Endodermal cell (in vitro differentiated cells): Measurements from ENCODE around the gene CHD6. TPM values are rescaled to one million over a fixed set of nuclear protein-coding genes. Genes with fewer than 3 reads are reported as not detected.

Experiments used
- DNase-seq: peaks from one replicate; pipeline ENCODE4 v3.0.0-alpha.2; 2017
- H3K27ac ChIP-seq: 2 replicates; pipeline ENCODE4 v1.5.1; 2013; ENCODE audit warnings: mild to moderate bottlenecking, low read depth, low read length, moderate library complexity
- H3K27me3 ChIP-seq: 2 replicates; pipeline ENCODE4 v1.6.1; 2013; ENCODE audit warnings: mild to moderate bottlenecking, low read length, moderate library complexity; ENCODE audit not compliant: insufficient read depth, control insufficient read depth, poor library complexity, severe bottlenecking
- H3K36me3 ChIP-seq: 2 replicates; pipeline ENCODE4 v1.7.0; 2013; ENCODE audit warnings: mild to moderate bottlenecking, low read length, moderate library complexity; ENCODE audit not compliant: control insufficient read depth, insufficient read depth
- H3K4me1 ChIP-seq: one replicate; pipeline ENCODE4 v1.7.0; 2013; ENCODE audit warnings: low read length; ENCODE audit not compliant: control insufficient read depth, insufficient read depth
- H3K4me3 ChIP-seq: 2 replicates; pipeline ENCODE4 v1.5.1; 2013; ENCODE audit warnings: mild to moderate bottlenecking, low read length, moderate library complexity
- H3K9ac ChIP-seq: 2 replicates; pipeline ENCODE4 v1.6.1; 2013; ENCODE audit warnings: mild to moderate bottlenecking, low read length, moderate library complexity; ENCODE audit not compliant: poor library complexity, severe bottlenecking; ENCODE audit errors: extremely low read depth
- H3K9me3 ChIP-seq: 2 replicates; pipeline ENCODE4 v1.6.1; 2013; ENCODE audit warnings: mild to moderate bottlenecking, low read length, moderate library complexity; ENCODE audit not compliant: control insufficient read depth
- H3K27ac Mint-ChIP-seq: 2 replicates; pipeline ENCODE4 v1.8.0; 2020; ENCODE audit warnings: mixed read lengths
- H3K27me3 Mint-ChIP-seq: 2 replicates; pipeline ENCODE4 v1.8.0; 2021; ENCODE audit warnings: mild to moderate bottlenecking, mixed read lengths; ENCODE audit not compliant: insufficient read depth
- H3K36me3 Mint-ChIP-seq: 2 replicates; pipeline ENCODE4 v1.8.0; 2020; ENCODE audit warnings: low read depth, mixed read lengths
- H3K4me1 Mint-ChIP-seq: 2 replicates; pipeline ENCODE4 v1.8.0; 2020; ENCODE audit warnings: mixed read lengths
- H3K4me3 Mint-ChIP-seq: 2 replicates; pipeline ENCODE4 v1.8.0; 2020; ENCODE audit warnings: mild to moderate bottlenecking, moderate library complexity, mixed read lengths
- H3K9me3 Mint-ChIP-seq: 2 replicates; pipeline ENCODE4 v1.8.0; 2020; ENCODE audit warnings: mild to moderate bottlenecking, mixed read lengths
- CTCF ChIP-seq: fragments of 200-600 bp; sonication (generic); conservative IDR thresholded peaks from 2 replicates; pipeline ENCODE4 v1.5.0; 2021; ENCODE audit warnings: antibody characterized with exemption, mild to moderate bottlenecking
- WGBS, 2 experiments: methylation state at CpG; one replicate each; pipeline versions ENCODE4 v1.1.5 to v1.1.7; 2013; ENCODE audit warnings: missing lambda C conversion rate in 2 of 2, mixed read lengths in 1 of 2; ENCODE audit not compliant: insufficient coverage in 1 of 2, insufficient read length in 1 of 2; 5-methylcytosine and 5-hydroxymethylcytosine counted together
- total RNA-seq, 2 donors: library from RNA; stranded (reverse); fragmentation: NEBNext Ultra II Directional in 1 of 2; extraction: Animal tissue kit (Norgen Biotek cat#: 25700) in 1 of 2; gene quantifications; 2 replicates in 1 of 2; 3 replicates in 1 of 2; pipeline ENCODE4 v1.2.1, GENCODE V29; 2021

CHD6 gene
- total RNA-seq, 2 donors from 2014 or later = 82.5 to 107 TPM

- Histone ChIP-seq H3K9ac (no peak overlapping the region), H3K27ac (no peak overlapping the region), H3K4me3 (no peak overlapping the region), H3K27me3 (no peaks in the 10 kb centered on the region), H3K9me3 (no peaks in the 10 kb centered on the region), H3K36me3 (no peaks in the 10 kb centered on the region), H3K4me1 (no peaks in the 10 kb centered on the region)
- Mint-ChIP-seq H3K27ac (no peak overlapping the region), H3K36me3 (no peaks in the 10 kb centered on the region), H3K27me3 (peaks cover 7% of the 10 kb centered on the region), H3K4me3 (no peak overlapping the region), H3K4me1 (no peaks in the 10 kb centered on the region), H3K9me3 (no peaks in the 10 kb centered on the region)
- no peak for DNase-seq
- TF ChIP-seq CTCF = no peak
- WGBS, 2 experiments = 86 to 87% methylated on average over 7 to 12 of the region's 12 CpGs
Observed at GRCh38 chr20:41380551-41381193, 237.5 kb downstream of the CHD6 start.

- TF ChIP-seq CTCF = no peak
- Mint-ChIP-seq H3K27ac (no peak overlapping the region), H3K36me3 (no peaks in the 10 kb centered on the region), H3K27me3 (peaks cover 7% of the 10 kb centered on the region), H3K4me3 (no peak overlapping the region), H3K4me1 (no peaks in the 10 kb centered on the region), H3K9me3 (no peaks in the 10 kb centered on the region)
- no peak for DNase-seq
- Histone ChIP-seq H3K9me3 (no peaks in the 10 kb centered on the region), H3K9ac (no peak overlapping the region), H3K27ac (no peak overlapping the region), H3K4me1 (no peaks in the 10 kb centered on the region), H3K27me3 (no peaks in the 10 kb centered on the region), H3K4me3 (no peak overlapping the region), H3K36me3 (no peaks in the 10 kb centered on the region)
- 98 to 100% methylated on average over 2 of the region's 2 CpGs for WGBS, 2 experiments
Observed at GRCh38 chr20:41379551-41379950, 238.6 kb downstream of the CHD6 start.

GRCh38 chr20:41377275-41377674, 240.9 kb downstream of the CHD6 start:
- no peak overlapping the region for H3K9ac ChIP-seq
- H3K4me1 ChIP-seq = no peaks in the 10 kb centered on the region
- H3K36me3 ChIP-seq = no peaks in the 10 kb centered on the region
- H3K4me3 ChIP-seq = no peak overlapping the region
- peaks cover 7% of the 10 kb centered on the region for H3K27me3 Mint-ChIP-seq
- no peak overlapping the region for H3K4me3 Mint-ChIP-seq
- WGBS, 2 experiments = 67 to 80% methylated on average over 2 to 6 of the region's 6 CpGs
- TF ChIP-seq CTCF = no peak
- H3K9me3 ChIP-seq = no peaks in the 10 kb centered on the region
- H3K27me3 ChIP-seq = no peaks in the 10 kb centered on the region
- H3K9me3 Mint-ChIP-seq = peaks cover 8% of the 10 kb centered on the region
- H3K27ac ChIP-seq = no peak overlapping the region
- no peaks in the 10 kb centered on the region for H3K36me3 Mint-ChIP-seq
- H3K4me1 Mint-ChIP-seq = no peaks in the 10 kb centered on the region
- DNase-seq = no peak
- H3K27ac Mint-ChIP-seq = no peak overlapping the region
